GM12878 (cell line): Measurements from ENCODE around the gene DGKB. TPM values are rescaled to one million over a fixed set of nuclear protein-coding genes. Genes with fewer than 3 reads are reported as not detected.

Experiments
- ATAC-seq: fragments of 200-7000 bp; cut with Tn5 transposase; 3 replicates; pipeline ENCODE4 v1.9.1; 2020; ENCODE audit warnings: mild to moderate bottlenecking, moderate library complexity
- BruUV-seq: library from RNA; stranded (reverse); fragments of 400-500 nt; replicated peaks from 2 replicates; lab custom pipeline; 2021; lab: Mats Ljungman, UMichigan
- CTCF ChIA-PET: fragments of 300-600 bp; sonication (Branson Sonifier 250); formaldehyde crosslinking; extraction: SDS; loops from one replicate; lab custom pipeline; 2021; ENCODE audit warnings: inconsistent platforms; lab: Yijun Ruan, JAX
- POLR2A ChIA-PET: fragments of 350-600 bp; formaldehyde crosslinking; extraction: SDS; loops from one replicate; lab custom pipeline; 2021; ENCODE audit warnings: inconsistent platforms; lab: Charles Lee
- RAD21 ChIA-PET: fragments of 300-600 bp; sonication (Branson Sonifier 250); formaldehyde crosslinking; loops from one replicate; lab custom pipeline; 2023; ENCODE audit warnings: antibody characterized with exemption; ENCODE audit not compliant: unreplicated experiment; lab: Charles Lee
- SMC1A ChIA-PET: fragments of 300-600 bp; sonication (Branson Sonifier 250); formaldehyde crosslinking; loops from one replicate; lab custom pipeline; 2023; ENCODE audit not compliant: unreplicated experiment, uncharacterized antibody; lab: Charles Lee
- DNase-seq: peaks from one replicate; pipeline ENCODE4 v3.0.0-alpha.2; 2011; ENCODE audit warnings: low read depth, low spot score
- FAIRE-seq: peaks from 3 replicates; lab custom pipeline; 2011; peaks lifted over from hg19 to GRCh38; lab: Jason Lieb, UNC
- H2AFZ ChIP-seq: 2 replicates; pipeline ENCODE4 v1.6.0; 2011; ENCODE audit warnings: low read depth, low read length, control low read depth; ENCODE audit not compliant: control insufficient read depth
- H3K27ac ChIP-seq: 2 replicates; pipeline ENCODE4 v1.5.1; 2011; ENCODE audit warnings: control low read depth; ENCODE audit not compliant: control insufficient read depth, insufficient read depth
- H3K27me3 ChIP-seq, 2 experiments: replicated peaks in 1 of 2; 2 replicates each; pipeline versions ENCODE4 v1.6.0 to v1.6.1; 2011; ENCODE audit warnings: low read length in 1 of 2; ENCODE audit not compliant: control insufficient read depth in 2 of 2, insufficient read depth in 2 of 2
- H3K36me3 ChIP-seq, 2 experiments: 2 replicates each; pipeline ENCODE4 v1.5.1; 2011; ENCODE audit warnings: low read length in 1 of 2; ENCODE audit not compliant: control insufficient read depth in 2 of 2, insufficient read depth in 2 of 2
- H3K4me1 ChIP-seq: 2 replicates; pipeline ENCODE4 v1.6.1; 2011; ENCODE audit warnings: mild to moderate bottlenecking, low read length, moderate library complexity, mixed read lengths; ENCODE audit not compliant: control insufficient read depth, insufficient read depth
- H3K4me2 ChIP-seq: 2 replicates; pipeline ENCODE4 v1.6.0; 2011; ENCODE audit warnings: control low read depth; ENCODE audit not compliant: control insufficient read depth, insufficient read depth
- H3K4me3 ChIP-seq: fragments of 200-600 bp; sonication (generic); 2 replicates; pipeline ENCODE4 v1.5.1; 2016
- H3K79me2 ChIP-seq: 2 replicates; pipeline ENCODE4 v1.6.0; 2011; ENCODE audit warnings: low read length; ENCODE audit not compliant: control insufficient read depth, insufficient read depth
- H3K9ac ChIP-seq: 2 replicates; pipeline ENCODE4 v1.8.0; 2011; ENCODE audit warnings: low read length, control low read depth, mixed read lengths; ENCODE audit not compliant: control insufficient read depth, insufficient read depth
- H3K9me3 ChIP-seq: replicated peaks from 3 replicates; pipeline ENCODE4 v1.5.1; 2011; ENCODE audit warnings: mild to moderate bottlenecking, low read length; ENCODE audit not compliant: control insufficient read depth, insufficient read depth
- H4K20me1 ChIP-seq: 2 replicates; pipeline ENCODE4 v1.6.0; 2011; ENCODE audit not compliant: control insufficient read depth, insufficient read depth
- CHD1 ChIP-seq: IDR thresholded peaks from 2 replicates; pipeline ENCODE4 v1.6.1; 2012; ENCODE audit warnings: low read depth, low read length, improper control_type of control experiment
- HCFC1 ChIP-seq: fragments of 150-350 bp; IDR thresholded peaks from 2 replicates; pipeline ENCODE4 v1.6.1; 2014; ENCODE audit warnings: low read length
- KAT2A ChIP-seq: conservative IDR thresholded peaks from 2 replicates; pipeline ENCODE4 v1.6.1; 2011; ENCODE audit warnings: low read depth, low read length; ENCODE audit not compliant: control insufficient read depth
- MTA2 ChIP-seq: fragments of 450-650 bp; IDR thresholded peaks from 2 replicates; pipeline ENCODE4 v1.6.1; 2016; ENCODE audit warnings: low read depth, mild to moderate bottlenecking, moderate library complexity
- MTA3 ChIP-seq: IDR thresholded peaks from 2 replicates; pipeline ENCODE4 v1.6.1; 2012; ENCODE audit warnings: low read length, inconsistent platforms, borderline replicate concordance
- POLR2AphosphoS5 ChIP-seq: IDR thresholded peaks from 2 replicates; pipeline ENCODE4 v1.6.1; 2011; ENCODE audit warnings: mild to moderate bottlenecking, low read length, inconsistent platforms
- POU2F2 ChIP-seq: IDR thresholded peaks from 3 replicates; pipeline ENCODE4 v1.6.1; 2011; ENCODE audit warnings: low read depth, mild to moderate bottlenecking, low read length, borderline replicate concordance
- RUNX3 ChIP-seq: IDR thresholded peaks from 2 replicates; pipeline ENCODE4 v1.6.1; 2012; ENCODE audit warnings: low read length, inconsistent platforms
- SIX5 ChIP-seq: IDR thresholded peaks from 2 replicates; pipeline ENCODE4 v1.6.1; 2011; ENCODE audit warnings: mild to moderate bottlenecking, low read depth, low read length, moderate library complexity; ENCODE audit not compliant: severe bottlenecking
- WGBS: methylation state at CpG from one replicate; pipeline ENCODE4 v1.1.6; 2016; ENCODE audit warnings: low lambda C conversion rate; ENCODE audit not compliant: insufficient replicate concordance, insufficient coverage; ENCODE audit errors: missing lambda C conversion rate; 5-methylcytosine and 5-hydroxymethylcytosine counted together
- in situ Hi-C: fragments of 300-500 bp; cut with MboI; formaldehyde crosslinking; loops from 9 replicates; pipeline ENCODE4 v1.14.3; 2018; ENCODE audit warnings: mixed read lengths
- intact Hi-C: fragments of 100-400 bp; cut with micrococcal nuclease; formaldehyde crosslinking; loops from one replicate; pipeline ENCODE4 v1.14.2; 2022; ENCODE audit not compliant: unreplicated experiment
- polyA plus RNA-seq, 11 experiments: library from polyadenylated mRNA; depleted of rRNA in 4 of 11; unstranded in 6 of 11; stranded (reverse) in 5 of 11; fragments of >200 nt; fragmentation: Nextera tagmentation in 4 of 11; fragmentation: Illumina TruSeq in 1 of 11; extraction: Ambion mirVana in 4 of 11; extraction: Trizol in 1 of 11; gene quantifications; 1 replicate in 1 of 11; 2 replicates in 10 of 11; pipeline versions ENCODE4 v1.2.1 to v1.2.3, GENCODE V29; 2011 to 2016; ENCODE audit warnings: inconsistent platforms in 2 of 11, missing spikeins in 2 of 11, low read depth in 1 of 11
- total RNA-seq, 4 experiments: library from RNA; depleted of rRNA in 3 of 4; stranded (reverse); fragments of >200 nt in 3 of 4; fragmentation: Illumina TruSeq in 1 of 4; extraction: Trizol in 1 of 4; gene quantifications; 2 replicates each; pipeline versions ENCODE4 v1.2.1 to v1.2.3, GENCODE V29; 2013 to 2021
- TF ChIP-seq, protein P1 (sequence below): IDR thresholded peaks from 2 replicates; pipeline ENCODE4 v1.6.1; 2011; ENCODE audit warnings: low read depth, mild to moderate bottlenecking, low read length, moderate library complexity, borderline replicate concordance; ENCODE audit errors: extremely low read depth
- TF ChIP-seq, protein P2 (sequence below): IDR thresholded peaks from 2 replicates; pipeline ENCODE4 v1.6.1; 2012; ENCODE audit warnings: mild to moderate bottlenecking, low read depth, low read length
- TF ChIP-seq, protein P3 (sequence below): fragments of 450-650 bp; conservative IDR thresholded peaks from 2 replicates; pipeline ENCODE4 v1.6.1; 2017; ENCODE audit warnings: mild to moderate bottlenecking, moderate library complexity

DGKB gene
- total and polyA plus RNA-seq, 10 of the 15 experiments (the other 5 are each of a cell fraction or from before 2014, with no cell fraction given), result 0.02 to 0.10 (median 0.04) TPM; not detected in 6

DNA sequence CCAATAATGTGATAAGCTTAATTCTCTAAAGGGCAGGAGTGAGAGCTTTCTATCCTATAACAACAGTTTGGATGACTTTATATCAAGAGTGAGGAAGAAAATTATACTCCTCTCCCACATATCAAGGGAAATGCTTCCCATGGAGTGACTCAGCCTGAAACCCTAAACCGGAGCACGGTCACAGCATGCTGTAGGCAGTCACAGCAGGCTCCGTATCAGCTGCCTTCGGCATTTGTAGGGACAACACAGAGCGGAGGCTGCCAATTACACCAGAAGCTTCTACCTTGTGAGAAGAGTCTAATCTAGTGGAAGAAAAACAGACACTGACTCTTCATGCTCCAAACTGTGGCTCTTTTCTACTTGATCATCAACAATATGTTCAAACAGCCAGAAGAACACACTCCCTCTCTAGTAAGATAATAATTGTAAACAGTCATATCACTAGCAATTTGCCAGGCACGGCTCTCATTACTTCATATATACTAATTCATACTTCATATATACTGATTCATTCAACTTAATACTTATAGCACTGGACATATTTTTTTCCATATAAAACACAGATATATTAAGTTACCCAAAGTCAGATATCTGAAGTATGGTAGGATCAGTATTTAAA, 65.9 kb downstream of the DGKB start (continued):
- no peak for TF ChIP-seq HCFC1

DNA sequence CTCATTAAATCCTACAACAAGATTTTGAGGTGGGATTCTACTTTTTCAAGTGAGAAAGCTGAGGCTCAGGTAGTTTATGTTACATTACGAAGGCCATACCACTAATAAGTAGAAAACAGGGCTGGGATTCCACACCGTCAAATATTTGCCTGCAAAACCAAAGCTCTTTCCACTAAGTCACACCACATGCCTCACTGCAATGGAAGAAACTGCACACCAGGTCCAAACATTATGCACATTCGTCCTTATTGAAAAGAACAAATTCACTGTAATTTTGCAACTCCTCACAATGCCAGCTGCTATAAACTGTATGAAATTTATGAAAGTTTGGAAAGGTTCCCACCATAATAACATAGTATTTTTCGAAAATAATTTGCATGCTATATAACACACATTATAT, 66.5 kb downstream of the DGKB start:
- in situ Hi-C loops, result no loop called here
- Histone ChIP-seq H2AFZ (no peak overlapping the region), H4K20me1 (no peaks in the 10 kb centered on the region), H3K27me3 (no peaks in the 10 kb centered on the region), H3K36me3 (no peaks in the 10 kb centered on the region), H3K79me2 (no peaks in the 10 kb centered on the region), H3K4me1 (no peaks in the 10 kb centered on the region), H3K4me2 (no peak overlapping the region), H3K27ac (no peak overlapping the region), H3K9me3 (no peaks in the 10 kb centered on the region), H3K9ac (no peak overlapping the region), H3K4me3 (no peak overlapping the region)
- RAD21 ChIA-PET, result no interaction called here
- POLR2A ChIA-PET, result no interaction called here
- TF ChIP-seq KAT2A (no peak), CHD1 (no peak), MTA3 (no peak), RUNX3 (no peak), SIX5 (no peak), POLR2AphosphoS5 (no peak), MTA2 (no peak), POU2F2 (no peak)
- TF ChIP-seq, protein P1, sequence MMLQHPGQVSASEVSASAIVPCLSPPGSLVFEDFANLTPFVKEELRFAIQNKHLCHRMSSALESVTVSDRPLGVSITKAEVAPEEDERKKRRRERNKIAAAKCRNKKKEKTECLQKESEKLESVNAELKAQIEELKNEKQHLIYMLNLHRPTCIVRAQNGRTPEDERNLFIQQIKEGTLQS, result no peak
- TF ChIP-seq, protein P2, sequence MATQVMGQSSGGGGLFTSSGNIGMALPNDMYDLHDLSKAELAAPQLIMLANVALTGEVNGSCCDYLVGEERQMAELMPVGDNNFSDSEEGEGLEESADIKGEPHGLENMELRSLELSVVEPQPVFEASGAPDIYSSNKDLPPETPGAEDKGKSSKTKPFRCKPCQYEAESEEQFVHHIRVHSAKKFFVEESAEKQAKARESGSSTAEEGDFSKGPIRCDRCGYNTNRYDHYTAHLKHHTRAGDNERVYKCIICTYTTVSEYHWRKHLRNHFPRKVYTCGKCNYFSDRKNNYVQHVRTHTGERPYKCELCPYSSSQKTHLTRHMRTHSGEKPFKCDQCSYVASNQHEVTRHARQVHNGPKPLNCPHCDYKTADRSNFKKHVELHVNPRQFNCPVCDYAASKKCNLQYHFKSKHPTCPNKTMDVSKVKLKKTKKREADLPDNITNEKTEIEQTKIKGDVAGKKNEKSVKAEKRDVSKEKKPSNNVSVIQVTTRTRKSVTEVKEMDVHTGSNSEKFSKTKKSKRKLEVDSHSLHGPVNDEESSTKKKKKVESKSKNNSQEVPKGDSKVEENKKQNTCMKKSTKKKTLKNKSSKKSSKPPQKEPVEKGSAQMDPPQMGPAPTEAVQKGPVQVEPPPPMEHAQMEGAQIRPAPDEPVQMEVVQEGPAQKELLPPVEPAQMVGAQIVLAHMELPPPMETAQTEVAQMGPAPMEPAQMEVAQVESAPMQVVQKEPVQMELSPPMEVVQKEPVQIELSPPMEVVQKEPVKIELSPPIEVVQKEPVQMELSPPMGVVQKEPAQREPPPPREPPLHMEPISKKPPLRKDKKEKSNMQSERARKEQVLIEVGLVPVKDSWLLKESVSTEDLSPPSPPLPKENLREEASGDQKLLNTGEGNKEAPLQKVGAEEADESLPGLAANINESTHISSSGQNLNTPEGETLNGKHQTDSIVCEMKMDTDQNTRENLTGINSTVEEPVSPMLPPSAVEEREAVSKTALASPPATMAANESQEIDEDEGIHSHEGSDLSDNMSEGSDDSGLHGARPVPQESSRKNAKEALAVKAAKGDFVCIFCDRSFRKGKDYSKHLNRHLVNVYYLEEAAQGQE, result no peak
- TF ChIP-seq, protein P3, sequence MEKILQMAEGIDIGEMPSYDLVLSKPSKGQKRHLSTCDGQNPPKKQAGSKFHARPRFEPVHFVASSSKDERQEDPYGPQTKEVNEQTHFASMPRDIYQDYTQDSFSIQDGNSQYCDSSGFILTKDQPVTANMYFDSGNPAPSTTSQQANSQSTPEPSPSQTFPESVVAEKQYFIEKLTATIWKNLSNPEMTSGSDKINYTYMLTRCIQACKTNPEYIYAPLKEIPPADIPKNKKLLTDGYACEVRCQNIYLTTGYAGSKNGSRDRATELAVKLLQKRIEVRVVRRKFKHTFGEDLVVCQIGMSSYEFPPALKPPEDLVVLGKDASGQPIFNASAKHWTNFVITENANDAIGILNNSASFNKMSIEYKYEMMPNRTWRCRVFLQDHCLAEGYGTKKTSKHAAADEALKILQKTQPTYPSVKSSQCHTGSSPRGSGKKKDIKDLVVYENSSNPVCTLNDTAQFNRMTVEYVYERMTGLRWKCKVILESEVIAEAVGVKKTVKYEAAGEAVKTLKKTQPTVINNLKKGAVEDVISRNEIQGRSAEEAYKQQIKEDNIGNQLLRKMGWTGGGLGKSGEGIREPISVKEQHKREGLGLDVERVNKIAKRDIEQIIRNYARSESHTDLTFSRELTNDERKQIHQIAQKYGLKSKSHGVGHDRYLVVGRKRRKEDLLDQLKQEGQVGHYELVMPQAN, result no peak
- CTCF ChIA-PET, result no interaction called here
- DNase-seq, result no peak
- intact Hi-C loops, result no loop called here
- BruUV-seq, result no TSS peak
- WGBS, result 19% methylated on average over 4 of the region's 4 CpGs
- SMC1A ChIA-PET, result no interaction called here
- no peak for ATAC-seq
- FAIRE-seq, result no peak
